B cell (primary cell): ENCODE measurements around the gene VWA1.

Source experiments
- CTCF ChIP-seq: fragments of 200-600 bp; IDR thresholded peaks from one replicate; pipeline ENCODE4 v1.8.0; 2022; ENCODE audit warnings: antibody characterized with exemption, mild to moderate bottlenecking
- EZH2 ChIP-seq: IDR thresholded peaks from 2 replicates; pipeline ENCODE4 v1.6.1; 2012; ENCODE audit warnings: borderline replicate concordance, low read depth, mild to moderate bottlenecking, moderate library complexity, low read length; ENCODE audit not compliant: insufficient read depth, poor library complexity, severe bottlenecking

- TF ChIP-seq CTCF (no peak), EZH2 (no peak)
These were observed 1.2 kb upstream of the VWA1 start for GRCh38 chr1:1434131-1434823.
